Right cardiac atrium (tissue), 5 donors: ENCODE data around the gene PRSS48. TPM values are rescaled to one million over a fixed set of nuclear protein-coding genes. Genes with fewer than 3 reads are reported as not detected.
"Not testable (repeated sequence)": the region's sequence is repeated elsewhere in the genome, so short reads cannot be mapped to it uniquely, and the experiment has no call there.

Source experiments
- ATAC-seq, 2 donors: fragments of 200-7000 bp; cut with Tn5 transposase; one replicate each; pipeline versions ENCODE4 v1.8.0 to v1.9.1; 2020; ENCODE audit warnings: moderate library complexity in 2 of 2, mild to moderate bottlenecking in 1 of 2
- DNase-seq, 3 donors: peaks; one replicate each; pipeline ENCODE4 v3.0.0-alpha.2; 2020
- H3K27ac ChIP-seq: one replicate; pipeline ENCODE4 v1.5.1; 2013; ENCODE audit warnings: mild to moderate bottlenecking, low read length, control low read depth, moderate library complexity
- H3K27me3 ChIP-seq: one replicate; pipeline ENCODE4 v1.6.1; 2013; ENCODE audit not compliant: control insufficient read depth, insufficient read depth
- H3K4me1 ChIP-seq: one replicate; pipeline ENCODE4 v1.6.1; 2013; ENCODE audit warnings: low read length; ENCODE audit not compliant: control insufficient read depth, insufficient read depth
- H3K4me3 ChIP-seq: one replicate; pipeline ENCODE4 v1.5.1; 2013; ENCODE audit warnings: low read length, control low read depth
- H3K9me3 ChIP-seq: one replicate; pipeline ENCODE4 v1.6.1; 2013; ENCODE audit warnings: low read length; ENCODE audit not compliant: control insufficient read depth
- WGBS: extraction: QIAGEN DNeasy Blood & Tissue Kit; methylation state at CpG from one replicate; pipeline ENCODE4 v1.1.7; 2013; 5-methylcytosine and 5-hydroxymethylcytosine counted together
- intact Hi-C, 4 donors: fragments of 100-400 bp; cut with DNase I; formaldehyde crosslinking; loops; one replicate each; pipeline versions ENCODE4 v1.11.0 to v1.14.0; 2022 to 2023
- long read RNA-seq, 4 donors: library from polyadenylated mRNA; unstranded; transcript quantifications; one replicate each; pipeline ENCODE4 v2.0.0, GENCODE V29; 2020 to 2021
- polyA plus RNA-seq: library from polyadenylated mRNA; stranded (reverse); fragments of 200-250 nt; gene quantifications from one replicate; pipeline ENCODE4 v1.2.3, GENCODE V29; 2013
- total RNA-seq, 4 donors: library from RNA; stranded (reverse); fragmentation: NEBNext Ultra II Directional; extraction: Animal tissue kit (Norgen Biotek cat#: 25700); gene quantifications; one replicate each; pipeline ENCODE4 v1.2.1, GENCODE V29; 2021
- donor health status: healthy with polysubstance abuse.
- donor health status: DM: no; HTN: yes; CAD: no.
- donor health status: DM: no; HTN: no; CAD: no.
- donor health status: DM: no; HTN: yes; CAD: no; lungs with severe emphysema.
- donor health status: DM: yes; HTN: yes; CAD: no.

The PRSS48 gene
- total RNA-seq (not detected), polyA plus RNA-seq (not detected)
- long read RNA-seq, donor 1, result 0 reads
- long read RNA-seq, donor 2, result 0 reads
- long read RNA-seq, donor 3, result 0 reads
- long read RNA-seq, donor 4, partial matches to known transcripts, result 0 of 1 reads
- long read RNA-seq, donor 4, other reads (novel, unspliced or antisense), result 1 of 1 reads

GRCh38 chr4:151276787-151277562 lies at the start of gene PRSS48:
TSS of gene PRSS48 (plus strand) at chr4:151277161. CDS start at chr4:151277173, 12 bp downstream.
- ATAC-seq (peak; percentile 69 to 81), DNase-seq (peak; percentile 53 to 83 (median 79))
- intact Hi-C loops, result loop anchor here in 3 of 4 donors (2.0 to 10.0 kb wide), 3 partner anchors 78 to 86 kb away; no protein-coding TSS in a partner anchor
- no peak within 1 kb of the TSS for H3K27ac ChIP-seq
- H3K27me3 ChIP-seq, result no peaks in the 10 kb centered on the region
- H3K4me3 ChIP-seq, result no peak within 1 kb of the TSS
- 73% methylated on average over 7 of the region's 7 CpGs for WGBS
- H3K4me1 ChIP-seq, result peaks cover 16% of the 10 kb centered on the region
- no peaks in the 10 kb centered on the region for H3K9me3 ChIP-seq

DNA sequence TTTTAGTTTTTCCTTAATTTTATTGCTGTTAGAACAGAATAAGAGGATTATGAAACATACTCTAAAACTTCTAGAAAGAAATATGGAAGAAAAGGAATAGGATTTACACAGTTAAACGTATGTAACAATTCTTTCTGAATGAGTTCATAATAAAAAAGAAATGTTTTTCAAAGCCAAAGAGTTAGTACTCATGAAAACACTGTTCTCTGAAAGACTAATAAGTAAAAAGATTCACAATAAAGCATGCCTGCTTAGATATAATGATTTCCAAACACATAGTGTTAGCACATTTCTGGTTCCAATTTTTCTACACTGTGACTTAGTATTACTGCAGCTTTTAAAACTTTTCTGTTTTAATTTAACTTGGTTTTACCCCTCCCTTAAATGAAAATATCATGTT lies 49.8 kb upstream of the PRSS48 start:
- no peak overlapping the region for H3K27ac ChIP-seq

GRCh38 chr4:151227731-151228130 lies 49.2 kb upstream of the PRSS48 start:
- Histone ChIP-seq H3K4me3 (peak overlapping the region; percentile 78), H3K4me1 (peaks cover 2% of the 10 kb centered on the region), H3K9me3 (no peaks in the 10 kb centered on the region), H3K27me3 (no peaks in the 10 kb centered on the region), H3K27ac (peak overlapping the region; percentile 85)
- DNase-seq, result peak; percentile 67 to 88 (median 77)
- peak; percentile 88 to 92 for ATAC-seq
- WGBS, result 19% methylated on average over 3 of the region's 3 CpGs
- intact Hi-C loops, result loop anchor here in 2 of 4 donors (10.0 kb wide), 2 partner anchors 53 to 63 kb away; no protein-coding TSS in a partner anchor

More for the DNA sequence above, 49.8 kb upstream of the PRSS48 start:
- 52% methylated on average over 1 of the region's 1 CpG for WGBS
- peaks cover 4% of the 10 kb centered on the region for H3K4me1 ChIP-seq
- DNase-seq (no peak), ATAC-seq (no peak)
- no peaks in the 10 kb centered on the region for H3K9me3 ChIP-seq
- H3K27me3 ChIP-seq, result no peaks in the 10 kb centered on the region
- peak overlapping the region; percentile 78 for H3K4me3 ChIP-seq
- intact Hi-C loops, result loop anchor here in 2 of 4 donors (10.0 kb wide), 2 partner anchors 52 to 62 kb away; no protein-coding TSS in a partner anchor

DNA sequence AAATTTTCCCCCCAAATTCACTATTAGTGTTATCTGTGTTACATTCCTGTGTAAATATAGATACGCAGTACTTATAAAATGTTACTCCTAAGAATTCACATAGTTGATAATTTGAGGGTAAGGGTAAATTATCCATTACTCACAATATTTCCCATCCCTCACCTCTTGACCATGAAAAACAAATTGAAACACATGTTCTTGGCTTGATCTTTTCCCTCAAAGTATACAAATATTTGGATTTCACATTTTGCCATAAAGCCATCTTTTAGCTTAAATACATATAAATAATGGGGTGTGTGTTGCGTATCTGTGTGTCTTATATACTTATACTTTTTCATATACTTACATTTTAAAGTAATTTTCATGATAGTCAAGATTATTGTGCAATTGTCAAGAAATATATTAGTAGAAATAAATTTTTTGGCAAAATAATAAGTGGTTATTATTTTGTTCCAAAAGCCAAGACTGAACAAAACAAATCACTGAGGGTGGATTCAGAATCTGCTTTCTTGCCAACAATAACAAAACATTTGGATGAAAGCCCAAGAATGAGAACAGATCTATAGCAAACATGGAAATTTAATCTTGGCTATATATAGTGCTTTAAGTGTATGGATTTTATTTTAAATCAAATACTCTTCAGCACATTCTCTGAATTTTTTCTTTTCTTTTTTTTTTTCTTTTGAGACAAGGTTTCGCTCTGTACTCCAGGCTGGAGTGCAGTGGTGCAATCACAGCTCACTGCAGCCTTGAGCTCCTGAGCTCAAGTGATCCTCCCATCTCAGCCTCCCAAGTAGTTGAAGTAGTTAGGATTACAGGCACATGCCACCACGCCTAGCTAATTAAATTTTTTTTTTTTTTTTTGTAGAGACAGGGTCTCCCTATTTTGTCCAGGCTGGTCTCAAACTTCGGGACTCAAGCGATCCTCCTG lies 48.5 kb upstream of the PRSS48 start:
- 70% methylated on average over 6 of the region's 6 CpGs for WGBS
- H3K27me3 ChIP-seq, result no peaks in the 10 kb centered on the region
- peak overlapping the region; percentile 78 for H3K4me3 ChIP-seq
- ATAC-seq, result peak in 1 of 2 donors; percentile 34
- H3K4me1 ChIP-seq, result no peaks in the 10 kb centered on the region
- DNase-seq, result peak in 1 of 3 donors; percentile 47
- no peak overlapping the region for H3K27ac ChIP-seq
- intact Hi-C loops, result loop anchor here in 2 of 4 donors (10.0 kb wide), 2 partner anchors 54 to 64 kb away; no protein-coding TSS in a partner anchor
- no peaks in the 10 kb centered on the region for H3K9me3 ChIP-seq

- Histone ChIP-seq H3K4me1 (no peaks in the 10 kb centered on the region), H3K27me3 (no peaks in the 10 kb centered on the region), H3K27ac (no peak overlapping the region), H3K9me3 (no peaks in the 10 kb centered on the region), H3K4me3 (no peak overlapping the region)
- intact Hi-C loops, result no loop called here
- WGBS, result 80% methylated on average over 7 of the region's 7 CpGs
- DNase-seq (no peak), ATAC-seq (peak in 1 of 2 donors; percentile 33)
Measured at GRCh38 chr4:151231915-151232595, 44.9 kb upstream of the PRSS48 start.

DNA sequence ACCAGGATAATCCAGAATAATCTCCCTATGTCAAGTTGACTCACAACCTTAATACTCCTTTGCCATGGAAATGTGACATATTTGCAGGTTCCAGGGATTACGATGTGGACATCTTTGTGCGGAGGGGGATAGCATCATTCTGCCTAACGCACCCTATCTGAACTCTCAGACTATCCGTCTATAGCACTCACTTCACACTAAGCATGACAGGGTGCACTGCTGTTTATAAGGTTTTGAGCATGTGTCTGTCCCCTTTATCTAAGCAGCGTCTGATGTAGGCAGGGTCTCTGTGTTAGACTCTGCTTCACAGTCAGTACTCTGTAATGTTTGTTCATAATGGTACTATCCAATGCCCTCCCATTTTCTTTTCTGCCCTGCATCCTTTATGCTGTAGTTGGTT lies 43.4 kb upstream of the PRSS48 start:
- intact Hi-C loops, result no loop called here
- H3K9me3 ChIP-seq, result no peaks in the 10 kb centered on the region
- WGBS, result 71% methylated on average over 5 of the region's 5 CpGs
- DNase-seq (no peak), ATAC-seq (no peak)
- H3K4me3 ChIP-seq, result no peak overlapping the region
- H3K27me3 ChIP-seq, result no peaks in the 10 kb centered on the region
- H3K4me1 ChIP-seq, result peaks cover 2% of the 10 kb centered on the region
- no peak overlapping the region for H3K27ac ChIP-seq

DNA sequence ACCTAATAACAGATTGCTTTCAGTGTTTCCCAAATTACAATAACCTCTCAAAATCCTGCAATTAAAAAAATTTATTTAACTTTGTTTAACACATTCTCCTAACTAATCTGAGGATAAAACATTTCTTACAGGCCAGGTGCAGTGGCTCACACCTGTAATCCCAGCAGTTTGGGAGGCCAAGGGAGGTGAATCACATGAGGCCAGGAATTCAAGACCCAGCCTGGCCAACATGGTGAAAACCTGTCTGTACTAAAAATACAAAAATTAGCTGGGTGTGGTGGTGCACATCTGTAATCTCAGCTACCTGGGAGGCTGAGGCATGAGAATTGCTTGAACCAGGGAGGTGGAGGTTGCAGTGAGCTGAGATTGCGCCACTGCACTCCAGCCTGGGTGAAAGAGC lies 41.6 kb upstream of the PRSS48 start:
- WGBS, result 100% methylated on average over 1 of the region's 1 CpG
- ATAC-seq, H3K27ac ChIP-seq, H3K27me3 ChIP-seq, DNase-seq, H3K9me3 ChIP-seq, H3K4me3 ChIP-seq, intact Hi-C loops, H3K4me1 ChIP-seq: not testable (repeated sequence)

- DNase-seq, result peak in 1 of 3 donors; percentile 54
- Histone ChIP-seq H3K4me3 (no peak overlapping the region), H3K4me1 (peaks cover 2% of the 10 kb centered on the region), H3K27me3 (no peaks in the 10 kb centered on the region), H3K9me3 (no peaks in the 10 kb centered on the region), H3K27ac (no peak overlapping the region)
- intact Hi-C loops, result no loop called here
- ATAC-seq, result no peak
- WGBS, result 98% methylated on average over 27 of the region's 27 CpGs
Measured at GRCh38 chr4:151236036-151236435, 40.9 kb upstream of the PRSS48 start.

DNA sequence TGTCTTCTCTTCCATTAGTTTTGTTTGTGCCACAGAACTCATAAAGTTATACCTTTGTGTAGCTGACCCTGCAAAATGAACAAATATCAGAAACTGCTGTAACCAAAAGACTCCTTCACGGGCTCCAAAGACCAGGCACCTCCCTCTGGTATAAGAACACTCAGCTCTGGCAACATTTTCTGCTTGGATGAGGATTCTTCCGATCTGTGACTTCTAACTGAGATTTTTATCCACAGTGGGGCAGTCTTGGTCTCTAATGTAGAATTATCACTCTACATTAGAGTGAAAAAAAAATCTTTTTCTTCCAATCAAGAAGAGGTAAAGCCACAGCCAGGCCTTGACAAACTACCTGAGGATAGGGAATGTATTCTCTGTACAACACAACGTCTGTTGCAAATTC lies 38.5 kb upstream of the PRSS48 start:
- no peak overlapping the region for H3K27ac ChIP-seq
- H3K4me1 ChIP-seq, result peaks cover 3% of the 10 kb centered on the region
- no peak for DNase-seq
- ATAC-seq, result peak in 1 of 2 donors; percentile 59
- H3K9me3 ChIP-seq, result no peaks in the 10 kb centered on the region
- intact Hi-C loops, result no loop called here
- no peaks in the 10 kb centered on the region for H3K27me3 ChIP-seq
- 26% methylated on average over 3 of the region's 3 CpGs for WGBS
- no peak overlapping the region for H3K4me3 ChIP-seq

DNA sequence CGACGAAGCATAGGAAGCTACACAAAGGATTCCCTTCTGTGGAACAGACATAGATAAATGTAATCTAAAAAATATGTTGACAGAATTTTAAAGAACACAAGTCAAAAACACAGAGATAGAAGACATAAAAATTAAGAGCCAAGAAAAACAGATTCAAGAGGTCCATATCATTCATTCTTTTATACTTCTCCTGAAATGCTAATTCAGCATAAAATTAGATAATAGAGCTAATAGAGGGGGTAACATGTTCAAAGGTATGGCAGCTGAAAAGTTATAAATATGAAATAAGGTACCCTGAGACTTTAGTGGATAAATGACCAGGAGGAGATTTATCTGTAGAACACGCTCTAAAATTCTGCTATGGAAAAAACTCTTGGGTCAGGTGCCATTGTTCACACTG lies 37.4 kb upstream of the PRSS48 start:
- no peak overlapping the region for H3K27ac ChIP-seq
- intact Hi-C loops, result no loop called here
- H3K4me1 ChIP-seq, result peaks cover 3% of the 10 kb centered on the region
- no peaks in the 10 kb centered on the region for H3K27me3 ChIP-seq
- no peak for DNase-seq
- no peaks in the 10 kb centered on the region for H3K9me3 ChIP-seq
- ATAC-seq, result no peak
- no peak overlapping the region for H3K4me3 ChIP-seq
- WGBS, result 84% methylated on average over 3 of the region's 3 CpGs
